H9 (cell line): ENCODE results near the gene OR6B1. TPM values are rescaled to one million over a fixed set of nuclear protein-coding genes. Genes with fewer than 3 reads are reported as not detected.

Experiments
- DNase-seq: peaks from one replicate; pipeline ENCODE4 v3.0.0-alpha.2; 2017
- H2AFZ ChIP-seq: one replicate; pipeline ENCODE4 v1.6.1; 2013; ENCODE audit warnings: mild to moderate bottlenecking, low read length, control low read depth, moderate library complexity
- H2AK5ac ChIP-seq: 2 replicates; pipeline ENCODE4 v1.6.1; 2013; ENCODE audit warnings: low read length, control low read depth, mixed read lengths; ENCODE audit not compliant: insufficient read length
- H2BK120ac ChIP-seq: one replicate; pipeline ENCODE4 v1.6.1; 2013; ENCODE audit warnings: low read depth, mild to moderate bottlenecking, low read length, control low read depth, inconsistent platforms; ENCODE audit not compliant: poor library complexity, severe bottlenecking
- H2BK12ac ChIP-seq: 2 replicates; pipeline ENCODE4 v1.6.1; 2013; ENCODE audit warnings: low read length, control low read depth, mixed read lengths, low read depth; ENCODE audit not compliant: insufficient read length
- H2BK15ac ChIP-seq: 2 replicates; pipeline ENCODE4 v1.6.1; 2013; ENCODE audit warnings: low read depth, low read length, control low read depth
- H2BK20ac ChIP-seq: one replicate; pipeline ENCODE4 v1.6.1; 2013; ENCODE audit warnings: low read depth, mild to moderate bottlenecking, low read length, control low read depth, inconsistent platforms; ENCODE audit not compliant: poor library complexity, severe bottlenecking
- H2BK5ac ChIP-seq: 2 replicates; pipeline ENCODE4 v1.6.1; 2013; ENCODE audit warnings: low read length, control low read depth, mixed read lengths; ENCODE audit not compliant: insufficient read length
- H3K14ac ChIP-seq: 2 replicates; pipeline ENCODE4 v1.6.1; 2013; ENCODE audit warnings: low read length, control low read depth; ENCODE audit not compliant: insufficient read depth
- H3K18ac ChIP-seq: 2 replicates; pipeline ENCODE4 v1.6.1; 2013; ENCODE audit warnings: low read depth, mild to moderate bottlenecking, mixed read lengths, low read length, control low read depth; ENCODE audit not compliant: insufficient read length
- H3K23ac ChIP-seq: 2 replicates; pipeline ENCODE4 v1.6.1; 2013; ENCODE audit warnings: low read length, control low read depth, mixed read lengths, low read depth; ENCODE audit not compliant: insufficient read length
- H3K23me2 ChIP-seq: 2 replicates; pipeline ENCODE4 v1.6.1; 2013; ENCODE audit warnings: low read depth, mild to moderate bottlenecking, mixed read lengths, low read length, control low read depth; ENCODE audit not compliant: insufficient read length, poor library complexity, severe bottlenecking
- H3K27ac ChIP-seq: 2 replicates; pipeline ENCODE4 v1.5.1; 2013; ENCODE audit warnings: low read length, control low read depth, mixed read lengths, low read depth; ENCODE audit not compliant: insufficient read length
- H3K27me3 ChIP-seq: 2 replicates; pipeline ENCODE4 v1.6.1; 2013; ENCODE audit warnings: low read length, control low read depth, inconsistent platforms; ENCODE audit not compliant: insufficient read depth
- H3K4ac ChIP-seq: 2 replicates; pipeline ENCODE4 v1.6.1; 2013; ENCODE audit warnings: low read depth, mild to moderate bottlenecking, control low read depth, inconsistent platforms, low read length, moderate library complexity
- H3K4me1 ChIP-seq: 2 replicates; pipeline ENCODE4 v1.6.1; 2013; ENCODE audit warnings: low read length, control low read depth, inconsistent platforms; ENCODE audit not compliant: insufficient read depth
- H3K4me2 ChIP-seq: 2 replicates; pipeline ENCODE4 v1.6.1; 2013; ENCODE audit warnings: low read length, control low read depth, mixed read lengths; ENCODE audit not compliant: insufficient read length, insufficient read depth
- H3K56ac ChIP-seq: 2 replicates; pipeline ENCODE4 v1.6.1; 2013; ENCODE audit warnings: low read depth, mild to moderate bottlenecking, mixed read lengths, low read length, control low read depth; ENCODE audit not compliant: insufficient read length
- H3K79me1 ChIP-seq: 2 replicates; pipeline ENCODE4 v1.6.1; 2013; ENCODE audit warnings: low read depth, mild to moderate bottlenecking, moderate library complexity, low read length, control low read depth, inconsistent platforms; ENCODE audit not compliant: insufficient read depth, poor library complexity, severe bottlenecking
- H3K79me2 ChIP-seq: 2 replicates; pipeline ENCODE4 v1.6.1; 2013; ENCODE audit warnings: low read length, control low read depth, inconsistent platforms; ENCODE audit not compliant: insufficient read depth
- H3K9ac ChIP-seq: 2 replicates; pipeline ENCODE4 v1.6.1; 2013; ENCODE audit warnings: low read length, control low read depth, mixed read lengths; ENCODE audit not compliant: insufficient read length; ENCODE audit errors: extremely low read depth
- H3K9me3 ChIP-seq: one replicate; pipeline ENCODE4 v1.6.1; 2013; ENCODE audit warnings: low read depth, low read length, inconsistent platforms; ENCODE audit not compliant: control insufficient read depth
- H3T11ph ChIP-seq: one replicate; pipeline ENCODE4 v1.6.1; 2013; ENCODE audit warnings: mild to moderate bottlenecking, low read length, control low read depth, inconsistent platforms
- H4K20me1 ChIP-seq: one replicate; pipeline ENCODE4 v1.6.1; 2013; ENCODE audit not compliant: control insufficient read depth, insufficient read length, insufficient read depth
- H4K5ac ChIP-seq: 2 replicates; pipeline ENCODE4 v1.6.1; 2013; ENCODE audit warnings: low read depth, mild to moderate bottlenecking, mixed read lengths, low read length, control low read depth; ENCODE audit not compliant: insufficient read length
- H4K8ac ChIP-seq: replicated peaks from 2 replicates; pipeline ENCODE4 v1.6.1; 2013; ENCODE audit warnings: low read length, control low read depth, mixed read lengths, low read depth; ENCODE audit not compliant: insufficient read length
- H4K91ac ChIP-seq: 2 replicates; pipeline ENCODE4 v1.6.1; 2013; ENCODE audit warnings: low read depth, mild to moderate bottlenecking, moderate library complexity, mixed read lengths, low read length, control low read depth; ENCODE audit not compliant: insufficient read length
- H3K27ac Mint-ChIP-seq, 3 experiments: 2 replicates in 2 of 3; 3 replicates in 1 of 3; pipeline ENCODE4 v1.8.0; 2020 to 2021; ENCODE audit warnings: mixed read lengths in 3 of 3, mild to moderate bottlenecking in 1 of 3, moderate library complexity in 1 of 3
- H3K27me3 Mint-ChIP-seq: 2 replicates; pipeline ENCODE4 v1.8.0; 2021; ENCODE audit warnings: low read depth, mild to moderate bottlenecking, moderate library complexity, mixed read lengths
- H3K36me3 Mint-ChIP-seq, 3 experiments: 2 replicates in 2 of 3; 3 replicates in 1 of 3; pipeline ENCODE4 v1.8.0; 2020 to 2021; ENCODE audit warnings: low read depth in 3 of 3, mixed read lengths in 3 of 3; ENCODE audit not compliant: insufficient read depth in 1 of 3
- H3K4me1 Mint-ChIP-seq, 2 experiments: 2 replicates each; pipeline ENCODE4 v1.8.0; 2020; ENCODE audit warnings: mixed read lengths in 2 of 2
- H3K4me3 Mint-ChIP-seq, 2 experiments: 2 replicates in 1 of 2; 3 replicates in 1 of 2; pipeline ENCODE4 v1.8.0; 2020 to 2021; ENCODE audit warnings: mild to moderate bottlenecking in 2 of 2, mixed read lengths in 2 of 2, moderate library complexity in 1 of 2
- H3K9me3 Mint-ChIP-seq, 2 experiments: 2 replicates in 1 of 2; 3 replicates in 1 of 2; pipeline ENCODE4 v1.8.0; 2020; ENCODE audit warnings: mild to moderate bottlenecking in 2 of 2, mixed read lengths in 2 of 2, moderate library complexity in 1 of 2
- WGBS: extraction: QIAGEN DNeasy Blood & Tissue Kit; methylation state at CpG from one replicate; pipeline ENCODE4 v1.1.7; 2013; ENCODE audit warnings: missing lambda C conversion rate, low lambda C conversion rate, mixed read lengths; ENCODE audit not compliant: insufficient read length; ENCODE audit errors: extremely low coverage; 5-methylcytosine and 5-hydroxymethylcytosine counted together
- long read RNA-seq: library from polyadenylated mRNA; unstranded; transcript quantifications from one replicate; pipeline ENCODE4 v2.0.0, GENCODE V29; 2020
- total RNA-seq: library from RNA; stranded (reverse); gene quantifications from 2 replicates; pipeline ENCODE4 v1.2.1, GENCODE V29; 2021
- TF ChIP-seq, protein P1 (sequence below): fragments of 200-600 bp; sonication (generic); conservative IDR thresholded peaks from 3 replicates; pipeline ENCODE4 v1.8.0; 2021; ENCODE audit warnings: antibody characterized with exemption, mild to moderate bottlenecking

OR6B1 gene
- total RNA-seq, result not detected in 2 replicates
- long read RNA-seq, result 0 reads

DNA sequence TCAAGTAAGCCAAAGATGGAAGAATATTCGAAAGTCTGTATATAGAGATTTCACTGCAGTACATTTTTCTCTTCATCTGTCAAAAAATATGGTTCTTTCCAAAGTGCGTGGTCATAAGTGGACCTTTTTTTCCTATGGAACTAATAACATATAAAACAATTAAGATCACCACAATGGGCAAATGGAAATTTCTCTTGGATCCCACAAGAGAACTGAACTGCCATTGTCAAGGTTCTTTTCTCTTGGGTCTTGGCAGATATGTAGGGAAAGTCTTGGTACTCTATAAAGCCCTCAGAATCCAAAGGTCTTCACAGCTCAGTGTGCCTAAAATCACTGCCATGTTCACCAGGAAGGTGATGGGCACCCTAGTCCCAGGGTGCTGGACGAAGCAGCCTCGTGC lies at the start of gene OR6B1:
Gene OR6B1, plus strand, starts transcription at position 301 of the 400 bp plus-strand sequence. CDS start 3,677 bp downstream, outside the sequence.
- H3K36me3 Mint-ChIP-seq, result no peaks in the 10 kb centered on the region
- WGBS, result no CpG with 5 or more reads among the region's 4 CpGs
- H3K18ac ChIP-seq, result no peak within 1 kb of the TSS
- no peak within 1 kb of the TSS for H3K14ac ChIP-seq
- H2BK120ac ChIP-seq, result no peak within 1 kb of the TSS
- H3T11ph ChIP-seq, result no peak within 1 kb of the TSS
- H3K9ac ChIP-seq, result no peak within 1 kb of the TSS
- no peaks in the 10 kb centered on the region for H3K23me2 ChIP-seq
- H3K27ac ChIP-seq, result no peak within 1 kb of the TSS
- H2AK5ac ChIP-seq, result no peak within 1 kb of the TSS
- no peak within 1 kb of the TSS for H4K8ac ChIP-seq
- no peak within 1 kb of the TSS for H3K27ac Mint-ChIP-seq
- peaks cover 3% of the 10 kb centered on the region for H3K27me3 Mint-ChIP-seq
- no peak within 1 kb of the TSS for H4K5ac ChIP-seq
- H3K79me2 ChIP-seq, result no peaks in the 10 kb centered on the region
- no peak within 1 kb of the TSS for H2BK12ac ChIP-seq
- TF ChIP-seq, protein P1, sequence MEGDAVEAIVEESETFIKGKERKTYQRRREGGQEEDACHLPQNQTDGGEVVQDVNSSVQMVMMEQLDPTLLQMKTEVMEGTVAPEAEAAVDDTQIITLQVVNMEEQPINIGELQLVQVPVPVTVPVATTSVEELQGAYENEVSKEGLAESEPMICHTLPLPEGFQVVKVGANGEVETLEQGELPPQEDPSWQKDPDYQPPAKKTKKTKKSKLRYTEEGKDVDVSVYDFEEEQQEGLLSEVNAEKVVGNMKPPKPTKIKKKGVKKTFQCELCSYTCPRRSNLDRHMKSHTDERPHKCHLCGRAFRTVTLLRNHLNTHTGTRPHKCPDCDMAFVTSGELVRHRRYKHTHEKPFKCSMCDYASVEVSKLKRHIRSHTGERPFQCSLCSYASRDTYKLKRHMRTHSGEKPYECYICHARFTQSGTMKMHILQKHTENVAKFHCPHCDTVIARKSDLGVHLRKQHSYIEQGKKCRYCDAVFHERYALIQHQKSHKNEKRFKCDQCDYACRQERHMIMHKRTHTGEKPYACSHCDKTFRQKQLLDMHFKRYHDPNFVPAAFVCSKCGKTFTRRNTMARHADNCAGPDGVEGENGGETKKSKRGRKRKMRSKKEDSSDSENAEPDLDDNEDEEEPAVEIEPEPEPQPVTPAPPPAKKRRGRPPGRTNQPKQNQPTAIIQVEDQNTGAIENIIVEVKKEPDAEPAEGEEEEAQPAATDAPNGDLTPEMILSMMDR, result no peak
- H3K4me1 Mint-ChIP-seq, result no peaks in the 10 kb centered on the region
- H2BK5ac ChIP-seq, result no peak within 1 kb of the TSS
- no peak within 1 kb of the TSS for H3K4me2 ChIP-seq
- no peak within 1 kb of the TSS for H3K23ac ChIP-seq
- H3K4me1 ChIP-seq, result no peaks in the 10 kb centered on the region
- H3K27me3 ChIP-seq, result no peaks in the 10 kb centered on the region
- H2AFZ ChIP-seq, result no peak within 1 kb of the TSS
- no peaks in the 10 kb centered on the region for H3K9me3 ChIP-seq
- no peaks in the 10 kb centered on the region; a peak in 2 of 5 replicates for H3K9me3 Mint-ChIP-seq
- no peak within 1 kb of the TSS for H2BK15ac ChIP-seq
- no peak within 1 kb of the TSS for H3K4ac ChIP-seq
- no peak for DNase-seq
- H3K79me1 ChIP-seq, result no peaks in the 10 kb centered on the region
- H3K4me3 Mint-ChIP-seq, result no peak within 1 kb of the TSS
- H4K91ac ChIP-seq, result no peak within 1 kb of the TSS
- H4K20me1 ChIP-seq, result no peaks in the 10 kb centered on the region
- no peak within 1 kb of the TSS for H3K56ac ChIP-seq
- H2BK20ac ChIP-seq, result no peak within 1 kb of the TSS
